Measurements from ENCODE around the gene MRPS17.

Gene MRPS17

DNA sequence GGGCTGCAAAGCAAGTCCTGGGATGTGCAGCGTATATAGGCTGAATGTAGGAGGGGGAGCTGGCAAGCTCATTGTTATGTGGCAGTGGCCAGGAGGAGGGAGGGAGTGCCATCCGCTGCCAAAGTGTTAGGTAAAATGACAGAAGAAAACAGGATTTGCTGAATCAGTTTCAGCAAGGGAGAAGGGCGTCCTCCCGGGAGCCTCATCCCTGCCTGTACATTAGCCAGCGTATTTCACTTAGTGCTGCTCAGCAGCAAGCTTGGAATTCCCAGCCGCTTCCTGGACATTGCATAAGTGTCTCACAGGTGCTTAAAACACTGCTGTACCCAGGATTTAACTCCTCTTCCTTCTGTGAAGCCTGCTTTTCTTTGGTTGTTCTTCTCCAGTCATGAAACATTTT, 15.2 kb downstream of the MRPS17 start:
- no peaks in the 10 kb centered on the region for H4K20me1 ChIP-seq (ENCODE audit: insufficient read depth, low read length)
- H3K9me2 ChIP-seq (replicated peaks; ENCODE audit: insufficient read depth, low read length): no peaks in the 10 kb centered on the region
- TF ChIP-seq, protein P1, sequence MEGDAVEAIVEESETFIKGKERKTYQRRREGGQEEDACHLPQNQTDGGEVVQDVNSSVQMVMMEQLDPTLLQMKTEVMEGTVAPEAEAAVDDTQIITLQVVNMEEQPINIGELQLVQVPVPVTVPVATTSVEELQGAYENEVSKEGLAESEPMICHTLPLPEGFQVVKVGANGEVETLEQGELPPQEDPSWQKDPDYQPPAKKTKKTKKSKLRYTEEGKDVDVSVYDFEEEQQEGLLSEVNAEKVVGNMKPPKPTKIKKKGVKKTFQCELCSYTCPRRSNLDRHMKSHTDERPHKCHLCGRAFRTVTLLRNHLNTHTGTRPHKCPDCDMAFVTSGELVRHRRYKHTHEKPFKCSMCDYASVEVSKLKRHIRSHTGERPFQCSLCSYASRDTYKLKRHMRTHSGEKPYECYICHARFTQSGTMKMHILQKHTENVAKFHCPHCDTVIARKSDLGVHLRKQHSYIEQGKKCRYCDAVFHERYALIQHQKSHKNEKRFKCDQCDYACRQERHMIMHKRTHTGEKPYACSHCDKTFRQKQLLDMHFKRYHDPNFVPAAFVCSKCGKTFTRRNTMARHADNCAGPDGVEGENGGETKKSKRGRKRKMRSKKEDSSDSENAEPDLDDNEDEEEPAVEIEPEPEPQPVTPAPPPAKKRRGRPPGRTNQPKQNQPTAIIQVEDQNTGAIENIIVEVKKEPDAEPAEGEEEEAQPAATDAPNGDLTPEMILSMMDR (IDR thresholded peaks at IDR 0.05; ENCODE audit: low read length): no peak
- no peak for TF ChIP-seq EZH2phosphoT487 (IDR thresholded peaks at IDR 0.05; ENCODE audit: low read length)
- no peak for TF ChIP-seq EZH2 (optimal IDR thresholded peaks at IDR 0.05; ENCODE audit: low read depth, low read length)
- no peak overlapping the region for H3K4me3 ChIP-seq (ENCODE audit: low read length)
- H3K27ac ChIP-seq (ENCODE audit: low read length): no peak overlapping the region
- DNase-seq: no peak
- H2AFZ ChIP-seq (ENCODE audit: low read length): no peak overlapping the region
- peaks cover 4% of the 10 kb centered on the region; the same call in 1 of the 2 replicates for H3K4me1 ChIP-seq (ENCODE audit: low read length)
- no peak overlapping the region for H3K4me2 ChIP-seq (ENCODE audit: low read depth, low read length)
- no peaks in the 10 kb centered on the region for H3K36me3 ChIP-seq (replicated peaks; ENCODE audit: insufficient read depth, low read length)
- no peak overlapping the region for H3K9ac ChIP-seq (ENCODE audit: low read length)
- H3K9me3 ChIP-seq (replicated peaks; ENCODE audit: insufficient read depth, low read length): no peaks in the 10 kb centered on the region
- peaks cover 15% of the 10 kb centered on the region for H3K79me2 ChIP-seq (ENCODE audit: low read length)
- H3K27me3 ChIP-seq (replicated peaks; ENCODE audit: insufficient read depth, low read length): no peaks in the 10 kb centered on the region
- no peaks in the 10 kb centered on the region; the same call in 1 of the 2 replicates for H3F3A ChIP-seq (ENCODE audit: insufficient read depth, low read length)

DNA sequence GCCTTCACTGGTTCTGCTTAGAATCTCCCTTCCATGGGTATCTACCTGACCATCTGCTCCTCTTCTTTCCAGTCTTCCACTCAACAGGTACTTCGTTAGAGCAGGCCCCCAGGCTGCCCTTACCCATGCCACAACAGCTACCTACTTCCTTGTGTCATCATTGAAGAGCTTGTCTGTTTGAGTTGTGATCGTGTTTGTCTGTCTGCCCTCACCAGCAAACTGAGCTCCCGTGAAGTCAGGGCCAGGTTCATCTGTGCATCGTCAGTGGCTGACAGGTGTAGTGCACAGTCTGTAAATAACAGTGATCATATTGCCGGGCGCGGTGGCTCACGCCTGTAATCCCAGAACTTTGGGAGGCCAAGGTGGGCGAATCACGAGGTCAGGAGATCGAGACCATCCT, 17.7 kb downstream of the MRPS17 start:
- Histone ChIP-seq H3K36me3 (replicated peaks; ENCODE audit: insufficient read depth, low read length) (no peaks in the 10 kb centered on the region), H3K9me2 (replicated peaks; ENCODE audit: insufficient read depth, low read length) (no peaks in the 10 kb centered on the region), H3K9ac (ENCODE audit: low read length) (no peak overlapping the region), H3K4me1 (ENCODE audit: low read length) (no peaks in the 10 kb centered on the region), H3K27ac (ENCODE audit: low read length) (no peak overlapping the region), H2AFZ (ENCODE audit: low read length) (no peak overlapping the region), H3K4me3 (ENCODE audit: low read length) (no peak overlapping the region), H3K27me3 (replicated peaks; ENCODE audit: insufficient read depth, low read length) (no peaks in the 10 kb centered on the region), H3K4me2 (ENCODE audit: low read depth, low read length) (no peak overlapping the region), H3K9me3 (replicated peaks; ENCODE audit: insufficient read depth, low read length) (no peaks in the 10 kb centered on the region), H3F3A (ENCODE audit: insufficient read depth, low read length) (no peaks in the 10 kb centered on the region; the same call in 1 of the 2 replicates), H3K79me2 (ENCODE audit: low read length) (peaks cover 15% of the 10 kb centered on the region), H4K20me1 (ENCODE audit: insufficient read depth, low read length) (no peaks in the 10 kb centered on the region)
- TF ChIP-seq, protein P1 (IDR thresholded peaks at IDR 0.05; ENCODE audit: low read length): no peak
- no peak for TF ChIP-seq EZH2 (optimal IDR thresholded peaks at IDR 0.05; ENCODE audit: low read depth, low read length)
- no peak for TF ChIP-seq EZH2phosphoT487 (IDR thresholded peaks at IDR 0.05; ENCODE audit: low read length)
- no peak for DNase-seq

DNA sequence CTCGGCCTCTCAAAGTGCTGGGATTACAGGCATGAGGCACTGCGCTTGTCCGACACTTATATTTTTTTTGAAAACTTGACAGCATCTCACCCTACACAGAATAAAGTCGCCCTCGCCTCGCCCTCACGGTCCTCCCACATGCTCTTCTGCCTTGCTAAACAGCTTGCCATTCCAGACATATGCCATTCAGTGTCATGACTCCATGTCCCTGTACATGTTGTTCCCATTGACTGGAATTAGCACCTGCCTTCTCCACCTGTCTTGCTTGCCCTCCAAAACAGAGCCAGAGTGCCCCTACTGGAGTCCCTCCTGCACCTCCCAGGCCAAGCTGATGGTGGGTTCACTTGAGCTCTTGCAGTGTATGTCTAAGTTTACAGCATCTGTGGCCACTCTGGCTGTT, 18.9 kb downstream of the MRPS17 start:
- TF ChIP-seq, protein P1 (IDR thresholded peaks at IDR 0.05; ENCODE audit: low read length): no peak
- TF ChIP-seq EZH2phosphoT487 (IDR thresholded peaks at IDR 0.05; ENCODE audit: low read length): no peak
- no peak for TF ChIP-seq EZH2 (optimal IDR thresholded peaks at IDR 0.05; ENCODE audit: low read depth, low read length)
- H3K9me2 ChIP-seq (replicated peaks; ENCODE audit: insufficient read depth, low read length): no peaks in the 10 kb centered on the region
- no peak overlapping the region for H2AFZ ChIP-seq (ENCODE audit: low read length)
- no peak overlapping the region for H3K9ac ChIP-seq (ENCODE audit: low read length)
- H3K9me3 ChIP-seq (replicated peaks; ENCODE audit: insufficient read depth, low read length): no peaks in the 10 kb centered on the region
- no peak overlapping the region for H3K4me3 ChIP-seq (ENCODE audit: low read length)
- no peak for DNase-seq
- no peaks in the 10 kb centered on the region for H3K4me1 ChIP-seq (ENCODE audit: low read length)
- no peaks in the 10 kb centered on the region for H4K20me1 ChIP-seq (ENCODE audit: insufficient read depth, low read length)
- H3K79me2 ChIP-seq (ENCODE audit: low read length): peaks cover 15% of the 10 kb centered on the region
- H3F3A ChIP-seq (ENCODE audit: insufficient read depth, low read length): no peaks in the 10 kb centered on the region
- no peak overlapping the region for H3K4me2 ChIP-seq (ENCODE audit: low read depth, low read length)
- no peak overlapping the region for H3K27ac ChIP-seq (ENCODE audit: low read length)
- H3K36me3 ChIP-seq (replicated peaks; ENCODE audit: insufficient read depth, low read length): no peaks in the 10 kb centered on the region
- no peaks in the 10 kb centered on the region for H3K27me3 ChIP-seq (replicated peaks; ENCODE audit: insufficient read depth, low read length)

All from MM.1S (cell line).